Naive thymus-derived CD4-positive, alpha-beta T cell (primary cell): ENCODE data around the gene NEDD1. TPM values are rescaled to one million over a fixed set of nuclear protein-coding genes. Genes with fewer than 3 reads are reported as not detected.

Source experiments
- ATAC-seq: fragments of 150-1000 bp; cut with Tn5 transposase; 2 replicates; pipeline ENCODE4 v1.10.0; 2021; ENCODE audit warnings: mild to moderate bottlenecking, moderate library complexity
- CTCF ChIA-PET: fragments of 350-600 bp; sonication (Branson Sonifier 250); formaldehyde crosslinking; loops from one replicate; lab custom pipeline; 2021; ENCODE audit warnings: antibody characterized with exemption; lab: Charles Lee
- POLR2A ChIA-PET: fragments of 350-600 bp; sonication (Branson Sonifier 250); formaldehyde crosslinking; loops from one replicate; lab custom pipeline; 2021; ENCODE audit warnings: antibody characterized with exemption, inconsistent platforms; lab: Charles Lee
- DNase-seq, 9 donors: peaks; one replicate each; pipeline versions ENCODE4 v3.0.0 to v3.0.0-alpha.2; 2020 to 2022; ENCODE audit warnings: mixed read lengths in 1 of 9
- H3K27ac ChIP-seq: one replicate; pipeline ENCODE4 v1.7.0; 2013; ENCODE audit warnings: mild to moderate bottlenecking, low read depth, low read length, moderate library complexity
- H3K27me3 ChIP-seq, 2 donors: one replicate each; pipeline ENCODE4 v1.7.0; 2013; ENCODE audit warnings: low read length in 2 of 2, mild to moderate bottlenecking in 2 of 2, moderate library complexity in 2 of 2; ENCODE audit not compliant: control insufficient read depth in 2 of 2, insufficient read depth in 2 of 2
- H3K36me3 ChIP-seq, 3 experiments: 1 replicate in 2 of 3; 2 replicates in 1 of 3; pipeline ENCODE4 v1.7.0; 2013; ENCODE audit warnings: low read length in 3 of 3, mild to moderate bottlenecking in 3 of 3, moderate library complexity in 1 of 3; ENCODE audit not compliant: insufficient read depth in 3 of 3, control insufficient read depth in 2 of 3
- H3K4me1 ChIP-seq, 2 donors: one replicate each; pipeline ENCODE4 v1.7.0; 2013; ENCODE audit warnings: low read length in 2 of 2, mild to moderate bottlenecking in 2 of 2, moderate library complexity in 1 of 2; ENCODE audit not compliant: control insufficient read depth in 2 of 2, insufficient read depth in 2 of 2
- H3K4me3 ChIP-seq: 2 replicates; pipeline ENCODE4 v1.7.0; 2013; ENCODE audit warnings: mild to moderate bottlenecking, low read length
- H3K9me3 ChIP-seq, 3 experiments: 1 replicate in 2 of 3; 2 replicates in 1 of 3; pipeline ENCODE4 v1.7.0; 2013; ENCODE audit warnings: low read length in 3 of 3; ENCODE audit not compliant: control insufficient read depth in 2 of 3
- H3K27ac Mint-ChIP-seq, 9 donors: one replicate each; pipeline ENCODE4 v1.8.0; 2020 to 2022; ENCODE audit warnings: mixed read lengths in 9 of 9, mild to moderate bottlenecking in 8 of 9, moderate library complexity in 5 of 9, inconsistent platforms in 2 of 9
- H3K27me3 Mint-ChIP-seq, 5 donors: one replicate each; pipeline ENCODE4 v1.8.0; 2021 to 2022; ENCODE audit warnings: mixed read lengths in 5 of 5, mild to moderate bottlenecking in 1 of 5
- H3K36me3 Mint-ChIP-seq, 5 donors: one replicate each; pipeline ENCODE4 v1.8.0; 2020 to 2022; ENCODE audit warnings: mixed read lengths in 5 of 5, mild to moderate bottlenecking in 3 of 5, inconsistent platforms in 1 of 5
- H3K4me1 Mint-ChIP-seq, 7 donors: one replicate each; pipeline ENCODE4 v1.8.0; 2020 to 2022; ENCODE audit warnings: mixed read lengths in 7 of 7, mild to moderate bottlenecking in 3 of 7, inconsistent platforms in 1 of 7
- H3K4me3 Mint-ChIP-seq, 10 donors: one replicate each; pipeline ENCODE4 v1.8.0; 2020 to 2022; ENCODE audit warnings: mild to moderate bottlenecking in 10 of 10, mixed read lengths in 10 of 10, moderate library complexity in 6 of 10, inconsistent platforms in 2 of 10
- H3K9me3 Mint-ChIP-seq, 11 donors: one replicate each; pipeline ENCODE4 v1.8.0; 2020 to 2022; ENCODE audit warnings: mixed read lengths in 11 of 11, mild to moderate bottlenecking in 4 of 11, inconsistent platforms in 1 of 11, moderate library complexity in 1 of 11
- intact Hi-C, 2 donors: fragments of 100-400 bp; cut with micrococcal nuclease; formaldehyde crosslinking; loops; one replicate each; pipeline ENCODE4 v1.15.1; 2023
- polyA plus RNA-seq, 2 donors: library from polyadenylated mRNA; unstranded; fragments of 300-500 nt; fragmentation: Illumina TruSeq; gene quantifications; one replicate each; pipeline ENCODE4 v1.2.3, GENCODE V29; 2021
- total RNA-seq, 6 experiments: library from RNA in 5 of 6; stranded (reverse) in 5 of 6; gene quantifications; 1 replicate in 5 of 6; 2 replicates in 1 of 6; pipeline ENCODE4 v1.2.3 and lab custom pipeline; 2021 to 2026

Gene NEDD1
- total and polyA plus RNA-seq, 7 experiments from 2014 or later, result 18.3 to 52.4 (median 24.1) TPM

- Histone ChIP-seq H3K36me3 (no peaks in the 10 kb centered on the region), H3K27me3 (peaks cover 0 to 3% of the 10 kb centered on the region in 2 donors), H3K27ac (no peak overlapping the region), H3K4me3 (no peak overlapping the region), H3K4me1 (no peaks in the 10 kb centered on the region), H3K9me3 (no peaks in the 10 kb centered on the region)
- Mint-ChIP-seq H3K36me3 (no peaks in the 10 kb centered on the region), H3K27ac (no peak overlapping the region), H3K4me3 (no peak overlapping the region), H3K9me3 (peaks cover 0 to 5% (median 0%) of the 10 kb centered on the region in 11 donors), H3K4me1 (no peaks in the 10 kb centered on the region), H3K27me3 (peaks cover 0 to 12% (median 4%) of the 10 kb centered on the region in 5 donors)
- ATAC-seq (no peak), DNase-seq (no peak)
- ChIA-PET POLR2A (no interaction called here), CTCF (no interaction called here)
- intact Hi-C loops, result no loop called here
Observed at GRCh38 chr12:96897421-96897820, 9.6 kb upstream of the NEDD1 start.

- Histone ChIP-seq H3K9me3 (no peaks in the 10 kb centered on the region), H3K4me3 (no peak overlapping the region), H3K27me3 (no peaks in the 10 kb centered on the region), H3K27ac (no peak overlapping the region), H3K36me3 (no peaks in the 10 kb centered on the region), H3K4me1 (no peaks in the 10 kb centered on the region)
- Mint-ChIP-seq H3K27me3 (peaks cover 0 to 15% (median 0%) of the 10 kb centered on the region in 5 donors), H3K36me3 (no peaks in the 10 kb centered on the region), H3K9me3 (peaks cover 0 to 2% (median 0%) of the 10 kb centered on the region in 11 donors), H3K4me3 (no peak overlapping the region), H3K27ac (no peak overlapping the region), H3K4me1 (peaks cover 0 to 4% (median 4%) of the 10 kb centered on the region in 7 donors)
- ChIA-PET POLR2A (interaction anchor here (0.6 kb wide), 1 partner anchor 12 kb away, joined by 3 read pairs; no protein-coding TSS in a partner anchor), CTCF (no interaction called here)
- DNase-seq, result no peak
- intact Hi-C loops, result loop anchor here (10.0 kb wide), 2 partner anchors 326 to 1494 kb away; no protein-coding TSS in a partner anchor
- no peak for ATAC-seq
Observed at GRCh38 chr12:96901175-96901574, 5.9 kb upstream of the NEDD1 start.

- H3K27me3 ChIP-seq, result no peaks in the 10 kb centered on the region
- Mint-ChIP-seq H3K4me1 (peaks cover 0 to 10% (median 8%) of the 10 kb centered on the region in 7 donors), H3K36me3 (peaks cover 0 to 5% (median 0%) of the 10 kb centered on the region in 5 donors), H3K27ac (no peak overlapping the region), H3K27me3 (peaks cover 0 to 15% (median 0%) of the 10 kb centered on the region in 5 donors), H3K9me3 (peaks cover 0 to 2% (median 0%) of the 10 kb centered on the region in 11 donors), H3K4me3 (no peak overlapping the region)
- no peak for DNase-seq
- no peaks in the 10 kb centered on the region for H3K9me3 ChIP-seq
- no peaks in the 10 kb centered on the region for H3K4me1 ChIP-seq
- ATAC-seq, result no peak
- ChIA-PET CTCF (no interaction called here), POLR2A (no interaction called here)
- intact Hi-C loops, result loop anchor here (1.0 to 10.0 kb wide), 3 partner anchors 83 to 1493 kb away; no protein-coding TSS in a partner anchor
- H3K36me3 ChIP-seq, result peaks cover 0 to 6% (median 0%) of the 10 kb centered on the region in 3 experiments
- H3K27ac ChIP-seq, result no peak overlapping the region
- H3K4me3 ChIP-seq, result no peak overlapping the region
Observed at GRCh38 chr12:96902076-96902475, 5.0 kb upstream of the NEDD1 start.

- Histone ChIP-seq H3K36me3 (peaks cover 0 to 7% (median 0%) of the 10 kb centered on the region in 3 experiments), H3K9me3 (no peaks in the 10 kb centered on the region)
Observed at GRCh38 chr12:96906498-96906848, 584 bp upstream of the NEDD1 start.

GRCh38 chr12:96907671-96908422 lies 790 bp downstream of the NEDD1 start:
- ChIA-PET CTCF (interaction anchor here (0.6 to 0.7 kb wide), 2 partner anchors 965 to 1051 kb away, joined by 3 read pairs; partner anchors contain the start of gene AMDHD1), POLR2A (interaction anchor here (0.5 to 1.8 kb wide), 6 partner anchors 78 to 1608 kb away, joined by 3 to 5 read pairs (median 3); no protein-coding TSS in a partner anchor)
- peaks cover 0 to 2% (median 0%) of the 10 kb centered on the region in 11 donors for H3K9me3 Mint-ChIP-seq
- H3K36me3 Mint-ChIP-seq, result peaks cover 0 to 24% (median 5%) of the 10 kb centered on the region in 5 donors
- Histone ChIP-seq H3K27me3 (no peaks in the 10 kb centered on the region), H3K27ac (peak overlapping the region; percentile 99), H3K4me1 (peaks cover 0 to 12% of the 10 kb centered on the region in 2 donors), H3K9me3 (no peaks in the 10 kb centered on the region), H3K36me3 (peaks cover 0 to 7% (median 0%) of the 10 kb centered on the region in 3 experiments), H3K4me3 (peak overlapping the region; percentile 84)
- peaks cover 0 to 12% (median 0%) of the 10 kb centered on the region in 5 donors for H3K27me3 Mint-ChIP-seq
- peak overlapping the region; percentile 93 to 99 (median 97) for H3K27ac Mint-ChIP-seq
- peak; percentile 39 for ATAC-seq
- peak overlapping the region; percentile 89 to 97 (median 95) for H3K4me3 Mint-ChIP-seq
- intact Hi-C loops, result loop anchor here (1.0 to 10.0 kb wide), 26 partner anchors 77 to 1906 kb away; partner anchors contain the start of genes AMDHD1 (in 2 of the 2), APAF1 (in 2 of the 2), CCDC38 (in 2 of the 2) and CDK17 (in 2 of the 2)
- H3K4me1 Mint-ChIP-seq, result peaks cover 21 to 57% (median 52%) of the 10 kb centered on the region in 7 donors
- DNase-seq, result peak in 8 of 9 donors; percentile 18 to 40 (median 29)

More at GRCh38 chr12:96906498-96906848, 584 bp upstream of the NEDD1 start:
- intact Hi-C loops, result loop anchor here (2.0 to 10.0 kb wide), 22 partner anchors 78 to 1904 kb away; partner anchors contain the start of genes AMDHD1 (in 2 of the 2), CCDC38 (in 2 of the 2), CDK17 (in 2 of the 2) and SNRPF (in 2 of the 2)
- H3K36me3 Mint-ChIP-seq, result peaks cover 0 to 20% (median 3%) of the 10 kb centered on the region in 5 donors
- H3K4me1 Mint-ChIP-seq, result peaks cover 19 to 49% (median 43%) of the 10 kb centered on the region in 7 donors
- DNase-seq (no peak), ATAC-seq (no peak)
- POLR2A ChIA-PET, result interaction anchor here (0.8 to 1.8 kb wide), 2 partner anchors 186 to 1610 kb away, joined by 3 to 5 read pairs; no protein-coding TSS in a partner anchor
- H3K27me3 Mint-ChIP-seq, result peaks cover 0 to 12% (median 0%) of the 10 kb centered on the region in 5 donors
- peak overlapping the region; percentile 89 to 97 (median 95) for H3K4me3 Mint-ChIP-seq
- Histone ChIP-seq H3K27ac (peak overlapping the region; percentile 99), H3K4me3 (peak overlapping the region; percentile 84), H3K27me3 (no peaks in the 10 kb centered on the region), H3K4me1 (peaks cover 0 to 12% of the 10 kb centered on the region in 2 donors)
- CTCF ChIA-PET, result no interaction called here
- H3K9me3 Mint-ChIP-seq, result peaks cover 0 to 2% (median 0%) of the 10 kb centered on the region in 11 donors
- peak overlapping the region; percentile 96 to 99 (median 98) for H3K27ac Mint-ChIP-seq

- Mint-ChIP-seq H3K4me1 (peaks cover 26 to 62% (median 54%) of the 10 kb centered on the region in 7 donors), H3K27ac (peak overlapping the region; percentile 93 to 99 (median 97)), H3K9me3 (peaks cover 0 to 2% (median 0%) of the 10 kb centered on the region in 11 donors), H3K27me3 (peaks cover 0 to 10% (median 0%) of the 10 kb centered on the region in 5 donors), H3K4me3 (peak overlapping the region; percentile 89 to 97 (median 95)), H3K36me3 (peaks cover 0 to 28% (median 5%) of the 10 kb centered on the region in 5 donors)
- H3K4me1 ChIP-seq, result peaks cover 0 to 12% of the 10 kb centered on the region in 2 donors
- peak overlapping the region; percentile 99 for H3K27ac ChIP-seq
- no peaks in the 10 kb centered on the region for H3K9me3 ChIP-seq
- ChIA-PET POLR2A (interaction anchor here (0.5 to 0.6 kb wide), 2 partner anchors 451 to 1119 kb away, joined by 3 read pairs; no protein-coding TSS in a partner anchor), CTCF (no interaction called here)
- no peak for ATAC-seq
- intact Hi-C loops, result loop anchor here (5.0 to 10.0 kb wide), 10 partner anchors 334 to 1906 kb away; partner anchors contain the start of genes AMDHD1 (in 1 of the 2), CCDC38 (in 1 of the 2), FGD6 (in 1 of the 2) and NDUFA12 (in 1 of the 2)
- H3K27me3 ChIP-seq, result no peaks in the 10 kb centered on the region
- no peak for DNase-seq
- peaks cover 0 to 7% (median 0%) of the 10 kb centered on the region in 3 experiments for H3K36me3 ChIP-seq
- peak overlapping the region; percentile 84 for H3K4me3 ChIP-seq
Observed at GRCh38 chr12:96908423-96908675, 1.3 kb downstream of the NEDD1 start.
